Parathyroid adenoma (tissue), 2 donors: ENCODE measurements around the gene SOX11.

Experiments used
- H2AFZ ChIP-seq: fragments of 300-600 bp; sonication (generic); one replicate; pipeline ENCODE4 v1.7.0; 2017; ENCODE audit warnings: antibody characterized with exemption, mild to moderate bottlenecking
- H3K27ac ChIP-seq: fragments of 300-600 bp; sonication (generic); one replicate; pipeline ENCODE4 v1.7.0; 2017
- H3K27me3 ChIP-seq: fragments of 300-600 bp; sonication (generic); one replicate; pipeline ENCODE4 v1.7.0; 2017; ENCODE audit warnings: low read length; ENCODE audit not compliant: control insufficient read depth, insufficient read depth
- H3K36me3 ChIP-seq: fragments of 300-600 bp; sonication (generic); one replicate; pipeline ENCODE4 v1.7.0; 2017; ENCODE audit warnings: low read length; ENCODE audit not compliant: control insufficient read depth, insufficient read depth
- H3K4me1 ChIP-seq: fragments of 300-600 bp; sonication (generic); one replicate; pipeline ENCODE4 v1.7.0; 2017; ENCODE audit warnings: control low read depth
- H3K4me2 ChIP-seq: fragments of 300-600 bp; sonication (generic); one replicate; pipeline ENCODE4 v1.7.0; 2017; ENCODE audit warnings: low read length
- H3K4me3 ChIP-seq: fragments of 300-600 bp; sonication (generic); one replicate; pipeline ENCODE4 v1.7.0; 2017; ENCODE audit warnings: low read depth, low read length
- H3K79me2 ChIP-seq: fragments of 300-600 bp; sonication (generic); one replicate; pipeline ENCODE4 v1.7.0; 2017; ENCODE audit warnings: control low read depth
- H3K9ac ChIP-seq: fragments of 300-600 bp; sonication (generic); one replicate; pipeline ENCODE4 v1.7.0; 2017; ENCODE audit warnings: mild to moderate bottlenecking
- H3K9me3 ChIP-seq: fragments of 300-600 bp; sonication (generic); one replicate; pipeline ENCODE4 v1.7.0; 2017; ENCODE audit warnings: low read length; ENCODE audit not compliant: control insufficient read depth
- TF ChIP-seq, protein P1 (sequence below): fragments of 300-600 bp; sonication (generic); IDR thresholded peaks from one replicate; pipeline ENCODE4 v1.7.0; 2017; ENCODE audit warnings: antibody characterized with exemption, mild to moderate bottlenecking
- donor health status: primary hyperparathyroidism.

Gene SOX11

DNA sequence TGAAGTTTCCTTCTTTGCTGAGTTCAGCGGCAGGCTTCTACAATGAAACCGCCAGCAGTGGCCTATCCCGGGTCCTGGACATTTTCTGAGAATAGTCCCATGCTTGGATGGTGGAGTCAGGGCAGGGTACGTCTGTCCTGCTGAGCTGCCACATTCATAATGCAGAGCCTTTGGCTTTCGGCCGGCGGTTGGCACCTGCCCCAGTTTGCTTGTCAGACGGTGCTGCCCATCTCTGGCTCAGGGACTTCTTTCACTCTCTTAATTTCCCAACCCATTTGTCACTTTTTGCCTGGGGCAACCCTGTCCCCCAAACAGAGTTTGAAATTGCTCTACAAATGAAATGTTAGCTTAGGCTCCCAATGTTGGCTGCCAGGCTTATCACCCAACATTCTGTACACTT, 57.2 kb downstream of the SOX11 start:
- no peak overlapping the region for H2AFZ ChIP-seq
- no peaks in the 10 kb centered on the region for H3K9me3 ChIP-seq

More for the DNA sequence above, 57.2 kb downstream of the SOX11 start:
- no peak overlapping the region for H3K4me2 ChIP-seq
- H3K4me3 ChIP-seq: no peak overlapping the region
- no peaks in the 10 kb centered on the region for H3K79me2 ChIP-seq
- H3K27ac ChIP-seq: no peak overlapping the region
- H3K9ac ChIP-seq: no peak overlapping the region
- no peaks in the 10 kb centered on the region for H3K27me3 ChIP-seq
- no peaks in the 10 kb centered on the region for H3K36me3 ChIP-seq
- no peaks in the 10 kb centered on the region for H3K4me1 ChIP-seq
- TF ChIP-seq, protein P1, sequence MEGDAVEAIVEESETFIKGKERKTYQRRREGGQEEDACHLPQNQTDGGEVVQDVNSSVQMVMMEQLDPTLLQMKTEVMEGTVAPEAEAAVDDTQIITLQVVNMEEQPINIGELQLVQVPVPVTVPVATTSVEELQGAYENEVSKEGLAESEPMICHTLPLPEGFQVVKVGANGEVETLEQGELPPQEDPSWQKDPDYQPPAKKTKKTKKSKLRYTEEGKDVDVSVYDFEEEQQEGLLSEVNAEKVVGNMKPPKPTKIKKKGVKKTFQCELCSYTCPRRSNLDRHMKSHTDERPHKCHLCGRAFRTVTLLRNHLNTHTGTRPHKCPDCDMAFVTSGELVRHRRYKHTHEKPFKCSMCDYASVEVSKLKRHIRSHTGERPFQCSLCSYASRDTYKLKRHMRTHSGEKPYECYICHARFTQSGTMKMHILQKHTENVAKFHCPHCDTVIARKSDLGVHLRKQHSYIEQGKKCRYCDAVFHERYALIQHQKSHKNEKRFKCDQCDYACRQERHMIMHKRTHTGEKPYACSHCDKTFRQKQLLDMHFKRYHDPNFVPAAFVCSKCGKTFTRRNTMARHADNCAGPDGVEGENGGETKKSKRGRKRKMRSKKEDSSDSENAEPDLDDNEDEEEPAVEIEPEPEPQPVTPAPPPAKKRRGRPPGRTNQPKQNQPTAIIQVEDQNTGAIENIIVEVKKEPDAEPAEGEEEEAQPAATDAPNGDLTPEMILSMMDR: no peak
